ENCODE data around the gene FFAR4.

Gene FFAR4

GRCh38 chr10:93600446-93601145 lies 34.1 kb downstream of the FFAR4 start:
- no peak for DNase-seq (ENCODE audit: low read depth in 2 of 2)

GRCh38 chr10:93601146-93601773 lies 34.8 kb downstream of the FFAR4 start, which contains the start of gene RBP4:
TSS of gene RBP4 (minus strand) at chr10:93601235. CDS start at chr10:93601028, 207 bp downstream.
- no peak for DNase-seq (ENCODE audit: low read depth in 2 of 2)

GRCh38 chr10:93601774-93602162 lies 35.3 kb downstream of the FFAR4 start:
- no peak for DNase-seq (ENCODE audit: low read depth in 2 of 2)

- DNase-seq (ENCODE audit: low read depth in 2 of 2) = no peak
These were observed 36.6 kb downstream of the FFAR4 start for GRCh38 chr10:93603023-93603422.

GRCh38 chr10:93604146-93604545 lies 37.7 kb downstream of the FFAR4 start:
- DNase-seq (ENCODE audit: low read depth in 2 of 2) = no peak

GRCh38 chr10:93608421-93608820 lies 42.0 kb downstream of the FFAR4 start:
- no peak for DNase-seq (ENCODE audit: low read depth in 2 of 2)

- no peak for DNase-seq (ENCODE audit: low read depth in 2 of 2)
These were observed 45.8 kb downstream of the FFAR4 start, which contains the start of gene PDE6C for GRCh38 chr10:93612311-93612710. TSS of gene PDE6C (plus strand) at chr10:93612537. CDS start at chr10:93612726, 189 bp downstream.

- no peak for DNase-seq (ENCODE audit: low read depth in 2 of 2)
These were observed 46.7 kb downstream of the FFAR4 start for GRCh38 chr10:93613126-93613525.

GRCh38 chr10:93614101-93614825 lies 47.8 kb downstream of the FFAR4 start:
- no peak for DNase-seq (ENCODE audit: low read depth in 2 of 2)

GRCh38 chr10:93615576-93616235 lies 49.2 kb downstream of the FFAR4 start:
- no peak for DNase-seq (ENCODE audit: low read depth in 2 of 2)

GRCh38 chr10:93620925-93621324 lies 54.5 kb downstream of the FFAR4 start:
- no peak for DNase-seq (ENCODE audit: low read depth in 2 of 2)

GRCh38 chr10:93622942-93623341 lies 56.5 kb downstream of the FFAR4 start:
- DNase-seq (ENCODE audit: low read depth in 2 of 2) = no peak

- no peak for DNase-seq (ENCODE audit: low read depth in 2 of 2)
These were observed 62.4 kb downstream of the FFAR4 start for GRCh38 chr10:93628858-93629257.

GRCh38 chr10:93629647-93630305 lies 63.3 kb downstream of the FFAR4 start:
- no peak for DNase-seq (ENCODE audit: low read depth in 2 of 2)

GRCh38 chr10:93630625-93631557 lies 64.4 kb downstream of the FFAR4 start:
- DNase-seq (ENCODE audit: low read depth in 2 of 2) = no peak
